GM12878 (cell line): ENCODE measurements around the gene CD7.
A peak's percentile ranks its signal among the peaks of the same experiment; 100 is the strongest.

Source experiments
- CHD2 ChIP-seq: IDR thresholded peaks from 2 replicates; pipeline ENCODE4 v1.6.1; 2011; ENCODE audit warnings: low read depth, low read length, improper control_type of control experiment, borderline replicate concordance
- CTCF ChIP-seq, 3 experiments: IDR thresholded peaks in 2 of 3; conservative IDR thresholded peaks in 1 of 3; 2 replicates each; pipeline ENCODE4 v1.5.1; 2011; ENCODE audit warnings: low read depth in 3 of 3, low read length in 3 of 3, mild to moderate bottlenecking in 3 of 3, control low read depth in 2 of 3, moderate library complexity in 2 of 3, inconsistent platforms in 1 of 3, mixed read lengths in 1 of 3; ENCODE audit not compliant: control insufficient read depth in 2 of 3, insufficient read depth in 1 of 3; ENCODE audit errors: extremely low read depth in 1 of 3
- FOS ChIP-seq: IDR thresholded peaks from 3 replicates; pipeline ENCODE4 v1.6.1; 2011; ENCODE audit warnings: borderline replicate concordance; ENCODE audit not compliant: insufficient read length; ENCODE audit errors: extremely low read depth
- GABPA ChIP-seq: IDR thresholded peaks from 2 replicates; pipeline ENCODE4 v1.6.1; 2014; ENCODE audit warnings: antibody characterized with exemption, low read depth, mild to moderate bottlenecking, inconsistent platforms
- NR2F1 ChIP-seq: fragments of 450-650 bp; conservative IDR thresholded peaks from 2 replicates; pipeline ENCODE4 v1.6.1; 2017; ENCODE audit warnings: mild to moderate bottlenecking
- POLR2A ChIP-seq: IDR thresholded peaks from 2 replicates; pipeline ENCODE4 v1.6.1; 2011; ENCODE audit warnings: low read depth, mild to moderate bottlenecking, low read length
- POLR2AphosphoS5 ChIP-seq: IDR thresholded peaks from 2 replicates; pipeline ENCODE4 v1.6.1; 2011; ENCODE audit warnings: mild to moderate bottlenecking, low read length, inconsistent platforms
- REST ChIP-seq: IDR thresholded peaks from 2 replicates; pipeline ENCODE4 v1.6.1; 2012; ENCODE audit warnings: mild to moderate bottlenecking, low read depth, low read length

GRCh38 chr17:82302991-82303943 is 14.1 kb downstream of the CD7 start:
- TF ChIP-seq GABPA: no peak
- no peak for TF ChIP-seq FOS
- TF ChIP-seq REST: no peak
- 0 out of 2 replicates have a peak, but pooled peaks have one; percentile 11 for TF ChIP-seq CHD2
- no peak for TF ChIP-seq CTCF (IDR thresholded peaks at IDR 0.05 in 2 of 3, conservative IDR thresholded peaks at IDR 0.05 in 1 of 3; ENCODE audit: control insufficient read depth in 2 of 3, extremely low read depth in 1 of 3, insufficient read depth in 1 of 3, low read depth in 3 of 3, low read length in 3 of 3)
- TF ChIP-seq NR2F1: no peak
- no peak for TF ChIP-seq POLR2AphosphoS5
- TF ChIP-seq POLR2A: no peak
